ENCODE data around the gene TMED7.

TMED7 gene

GRCh38 chr5:115626445-115626823 is 598 bp upstream of the TMED7 start:
- no peak for DNase-seq

- no peak for DNase-seq
These were observed 842 bp downstream of the TMED7 start for GRCh38 chr5:115624994-115625393.

- DNase-seq = no peak
These were observed 2.2 kb downstream of the TMED7 start for GRCh38 chr5:115623658-115624057.

GRCh38 chr5:115621365-115621900 is 4.4 kb downstream of the TMED7 start:
- no peak for DNase-seq

- no peak for DNase-seq
These were observed 8.9 kb downstream of the TMED7 start for GRCh38 chr5:115616892-115617291.

- no peak for DNase-seq
These were observed 9.4 kb downstream of the TMED7 start for GRCh38 chr5:115616472-115616871.

GRCh38 chr5:115611873-115612272 is 14.0 kb downstream of the TMED7 start:
- no peak for DNase-seq

- no peak for DNase-seq
These were observed 17.9 kb downstream of the TMED7 start for GRCh38 chr5:115607935-115608334.

- no peak for DNase-seq
These were observed 20.4 kb downstream of the TMED7 start for GRCh38 chr5:115605436-115605835.

GRCh38 chr5:115602591-115603125 is 23.2 kb downstream of the TMED7 start:
- peak; percentile 14 for DNase-seq

- DNase-seq = peak; percentile 4
These were observed 23.9 kb downstream of the TMED7 start, which contains the start of gene TICAM2 for GRCh38 chr5:115601701-115602590. TICAM2 (minus strand) TSS chr5:115602479; CDS start chr5:115581256, 21,223 bp downstream.

- DNase-seq = no peak
These were observed 25.1 kb downstream of the TMED7 start for GRCh38 chr5:115600766-115601165.

- DNase-seq = no peak
These were observed 25.9 kb downstream of the TMED7 start for GRCh38 chr5:115599924-115600323.

- peak; percentile 1 for DNase-seq
These were observed 26.3 kb downstream of the TMED7 start for GRCh38 chr5:115599502-115599901.

- DNase-seq = no peak
These were observed 31.4 kb downstream of the TMED7 start for GRCh38 chr5:115594128-115595047.

GRCh38 chr5:115589043-115589442 is 36.8 kb downstream of the TMED7 start:
- DNase-seq = no peak

- DNase-seq = no peak
These were observed 37.2 kb downstream of the TMED7 start for GRCh38 chr5:115588640-115589039.

- DNase-seq = peak; percentile 15
These were observed 39.2 kb downstream of the TMED7 start for GRCh38 chr5:115586525-115587146.

- DNase-seq = no peak
These were observed 40.6 kb downstream of the TMED7 start for GRCh38 chr5:115585265-115585664.

GRCh38 chr5:115584501-115584900 is 41.3 kb downstream of the TMED7 start:
- DNase-seq = no peak

GRCh38 chr5:115583474-115583873 is 42.4 kb downstream of the TMED7 start:
- no peak for DNase-seq

- DNase-seq = no peak
These were observed 44.9 kb downstream of the TMED7 start for GRCh38 chr5:115580941-115581340.

GRCh38 chr5:115579747-115580173 is 46.1 kb downstream of the TMED7 start:
- DNase-seq = no peak
